DMS53 treated with DMSO at 0.1 percent for 48 hours (cell line): Measurements from ENCODE around the gene ZNF283.
"Not testable (repeated sequence)": the region's sequence is repeated elsewhere in the genome, so short reads cannot be mapped to it uniquely, and the experiment has no call there.

Source experiments
- DNase-seq: peaks from one replicate; lab custom pipeline; 2025; ENCODE audit not compliant: unreplicated experiment; lab: John Stamatoyannopoulos, UW

ZNF283 gene

DNA sequence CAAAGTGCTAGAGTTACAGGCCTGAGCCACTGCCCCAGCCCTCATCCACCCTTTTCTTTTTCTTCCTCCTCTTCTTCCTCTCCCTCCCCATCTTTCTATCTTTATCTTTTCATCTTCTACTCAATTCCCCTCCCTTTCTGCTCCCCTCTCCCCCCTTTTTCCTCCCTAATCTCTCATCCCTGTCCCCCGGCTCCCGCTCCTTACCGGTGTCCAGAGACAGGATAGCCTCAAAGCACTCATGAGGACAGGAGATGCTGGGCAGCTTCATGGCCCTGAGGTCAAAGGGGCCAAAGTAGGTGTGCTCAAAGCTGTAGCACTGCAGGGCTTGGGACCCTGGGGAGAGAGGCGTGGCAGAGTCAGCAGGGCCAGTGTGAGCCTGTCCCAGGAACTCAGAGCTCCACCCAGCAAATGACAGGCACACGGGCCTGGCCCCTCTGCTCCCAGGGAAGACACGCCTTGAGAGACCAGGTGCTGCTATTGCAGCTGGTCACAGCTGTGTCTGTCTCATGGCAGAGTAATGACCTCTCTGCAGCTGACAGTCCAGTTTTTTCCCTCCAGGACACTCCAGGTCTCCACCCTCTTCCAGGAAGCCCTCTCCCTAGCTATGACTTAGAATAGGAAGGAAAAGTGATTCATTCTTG is 27.5 kb upstream of the ZNF283 start:
- peak; percentile 35 for DNase-seq

DNA sequence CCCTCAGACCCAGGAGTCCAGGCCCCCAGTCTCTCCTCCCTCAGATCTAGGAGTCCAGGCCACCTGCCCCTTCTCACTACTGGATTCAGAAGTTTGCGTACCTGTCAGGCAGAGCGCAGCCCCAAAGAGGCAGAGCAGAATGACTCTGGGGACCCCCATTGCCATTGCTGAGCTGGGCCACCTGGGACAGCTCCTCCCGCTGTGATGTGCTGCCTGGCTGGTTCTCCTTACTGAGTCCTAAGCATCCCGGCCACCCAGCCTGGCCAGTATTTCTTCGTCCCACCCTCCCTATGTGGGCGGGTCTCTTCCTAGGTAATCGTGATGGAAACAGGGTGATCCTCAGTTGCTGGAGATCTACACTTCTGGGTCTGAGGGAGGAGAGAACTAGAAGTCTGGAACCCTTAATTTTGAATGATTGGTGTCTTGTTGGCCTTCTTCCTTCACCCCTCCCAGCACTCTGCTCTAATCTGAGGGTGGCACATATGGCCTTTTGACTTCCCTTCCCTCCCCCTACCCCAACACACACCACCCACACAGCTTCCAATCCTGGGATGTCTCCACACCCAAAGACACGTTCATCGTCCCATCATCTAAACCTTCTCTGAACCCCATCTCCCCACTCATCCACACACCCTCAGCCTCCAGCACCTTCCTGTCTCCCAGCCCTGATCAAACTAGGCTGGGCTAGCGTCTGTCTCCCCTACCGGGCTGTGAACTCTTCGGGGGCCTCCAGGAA is 24.7 kb upstream of the ZNF283 start, which contains the start of gene LYPD5:
TSS of gene LYPD5 (minus strand) at position 232 of the 736 bp plus-strand sequence. CDS start at position 165, 67 bp downstream.
- DNase-seq: no peak

DNA sequence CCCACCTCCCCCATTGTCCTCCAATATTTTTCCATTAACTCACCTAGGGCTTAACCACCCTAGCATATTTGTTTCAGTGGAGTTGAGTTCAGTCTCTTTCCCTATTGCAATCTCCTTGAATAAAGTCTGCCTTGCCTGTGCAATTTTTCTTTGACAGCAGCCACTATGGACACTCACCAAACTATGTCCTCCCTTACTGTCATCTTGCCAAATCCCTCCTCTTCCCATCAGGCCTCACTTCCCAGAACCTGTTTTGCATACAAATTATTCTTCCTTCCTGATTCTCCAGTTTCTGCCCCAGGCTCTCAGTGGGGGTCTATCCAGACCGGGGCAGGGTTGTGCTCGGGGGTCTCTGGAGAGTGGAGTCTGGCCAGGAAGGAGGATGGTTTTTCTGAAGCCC is 22.7 kb upstream of the ZNF283 start:
- DNase-seq: no peak

DNA sequence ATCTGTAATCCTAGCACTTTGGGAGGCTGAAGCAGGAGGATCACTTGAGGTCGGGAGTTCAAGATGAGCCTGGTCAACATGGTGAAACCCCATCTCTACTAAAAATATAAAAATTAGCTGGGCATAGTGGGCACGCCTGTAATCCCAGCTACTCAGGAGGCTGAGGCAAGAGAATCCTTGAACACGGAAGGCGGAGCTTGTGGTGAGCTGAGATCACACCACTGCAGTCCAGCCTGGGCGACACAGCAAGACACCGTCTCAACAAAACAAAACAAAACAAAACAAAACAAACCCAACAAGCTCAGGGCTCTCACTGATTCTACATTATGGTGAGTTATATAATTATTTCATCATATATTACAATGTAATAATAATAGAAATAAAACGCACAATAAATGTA is 20.7 kb upstream of the ZNF283 start:
- not testable (repeated sequence) for DNase-seq

DNA sequence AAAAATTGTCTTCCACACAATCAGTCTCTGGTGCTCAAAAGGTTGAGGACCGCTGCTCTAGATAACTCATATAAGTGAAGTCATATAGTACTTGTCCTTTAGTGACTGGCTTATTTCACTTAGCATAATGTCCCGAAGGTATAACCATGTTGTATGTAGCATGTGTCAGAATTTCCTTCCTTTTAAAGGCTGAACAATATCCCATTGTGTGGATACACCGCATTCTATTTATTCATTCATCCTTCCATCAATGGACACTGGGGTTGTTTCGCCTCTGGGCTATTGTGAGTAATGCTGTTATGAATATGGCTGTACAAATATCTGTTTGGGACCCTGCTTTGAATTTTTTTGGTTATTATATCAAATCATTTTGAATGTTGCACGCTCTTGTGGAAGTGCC is 20.3 kb upstream of the ZNF283 start:
- no peak for DNase-seq

DNA sequence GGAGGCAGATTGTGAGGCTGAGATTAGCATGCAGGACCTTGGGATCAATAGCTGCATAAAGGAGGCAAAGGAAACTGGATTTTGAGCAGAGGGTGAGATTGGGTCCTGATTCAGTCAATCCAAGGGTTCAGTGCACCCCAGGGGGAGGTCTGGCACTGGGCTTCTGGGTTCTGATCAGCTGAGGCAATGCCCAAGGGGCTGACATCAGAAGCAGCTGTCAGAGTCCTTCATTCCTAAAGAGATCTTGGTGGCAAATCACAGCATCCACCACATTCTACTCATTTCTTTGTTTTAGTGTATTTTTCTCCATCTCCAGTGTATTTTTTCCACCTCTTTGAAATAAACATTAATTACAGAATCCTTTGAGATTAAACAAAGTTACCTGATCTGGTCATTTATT is 19.5 kb upstream of the ZNF283 start:
- no peak for DNase-seq

DNA sequence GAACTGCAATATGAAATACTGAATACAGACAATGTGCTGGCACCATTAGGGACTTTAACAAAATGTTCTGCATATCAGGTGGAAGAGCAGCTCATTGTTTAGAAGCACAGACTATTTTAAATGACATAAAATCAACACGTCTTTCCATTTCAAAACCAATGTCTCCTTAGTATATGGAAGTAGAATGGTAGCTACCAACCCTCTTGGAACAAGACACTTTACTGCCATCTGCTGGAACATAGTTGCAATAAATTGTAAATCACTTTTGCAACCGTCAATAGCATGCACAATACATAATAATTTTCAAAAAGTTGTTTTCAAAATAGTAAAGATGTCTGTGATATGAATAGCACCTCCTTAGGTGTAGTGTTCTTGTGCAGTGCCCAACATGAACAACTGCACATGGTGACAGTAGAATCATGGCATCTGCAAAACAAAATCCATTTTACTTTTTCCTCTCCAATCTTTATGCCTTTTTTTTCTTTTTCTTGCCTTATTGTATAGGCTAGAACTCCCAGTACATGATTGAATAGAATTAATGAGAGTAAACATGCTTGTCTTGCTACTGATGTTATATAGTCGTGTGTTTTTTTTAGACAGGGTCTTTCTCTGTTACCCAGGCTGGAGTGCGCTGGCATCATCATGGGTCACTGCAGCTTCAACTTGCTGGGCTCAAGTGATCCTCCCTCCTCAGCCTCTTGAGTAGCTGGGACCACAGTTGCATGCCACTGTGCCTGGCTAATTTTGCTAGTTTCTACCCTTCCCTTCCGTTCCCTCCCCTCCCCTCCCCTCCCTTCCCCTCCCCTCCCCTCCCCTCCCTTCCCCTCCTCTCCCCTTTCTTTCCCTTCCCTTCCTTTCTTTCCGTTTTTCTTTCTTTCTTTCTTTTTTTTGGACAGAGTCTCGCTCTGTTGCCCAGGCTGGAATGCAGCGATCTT is 17.1 kb upstream of the ZNF283 start:
- peak; percentile 76 for DNase-seq

DNA sequence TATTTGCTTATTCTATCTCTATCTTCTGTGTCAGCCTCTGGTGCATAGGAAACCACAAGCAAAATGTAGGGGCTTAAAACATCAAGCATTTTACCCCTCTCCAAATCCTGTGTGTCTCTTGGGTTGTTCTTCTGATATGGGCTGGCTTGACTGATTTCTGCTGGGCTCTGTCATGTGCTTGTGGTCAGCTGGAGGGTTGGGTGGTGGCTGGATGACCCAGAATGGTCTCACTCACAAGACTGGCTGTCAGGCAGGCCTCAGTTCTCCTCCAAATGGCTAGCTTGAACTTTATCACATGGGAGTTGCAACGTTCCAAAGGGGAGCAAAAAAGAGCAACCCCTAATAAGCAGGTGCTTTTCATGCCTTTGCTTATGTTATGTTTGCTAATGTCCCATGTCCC is 15.3 kb upstream of the ZNF283 start:
- no peak for DNase-seq

DNA sequence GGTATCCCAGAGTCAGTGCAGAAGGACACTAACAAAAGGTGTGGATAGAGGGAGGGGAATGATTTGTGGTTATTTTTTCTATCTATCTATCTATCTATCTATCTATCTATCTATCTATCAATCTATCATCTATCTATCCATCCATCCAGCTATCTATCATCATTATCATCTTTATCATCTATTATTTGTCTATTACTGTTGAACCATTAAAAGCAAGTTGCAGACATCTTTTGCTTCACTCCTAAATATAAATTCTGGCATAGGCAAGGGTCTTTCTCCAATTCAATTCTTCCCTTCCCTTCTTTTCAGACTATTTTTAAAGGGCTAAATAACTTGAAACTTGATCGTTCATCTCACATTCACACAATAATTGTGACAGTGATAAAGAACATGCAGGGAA is 14.9 kb upstream of the ZNF283 start:
- DNase-seq: no peak

DNA sequence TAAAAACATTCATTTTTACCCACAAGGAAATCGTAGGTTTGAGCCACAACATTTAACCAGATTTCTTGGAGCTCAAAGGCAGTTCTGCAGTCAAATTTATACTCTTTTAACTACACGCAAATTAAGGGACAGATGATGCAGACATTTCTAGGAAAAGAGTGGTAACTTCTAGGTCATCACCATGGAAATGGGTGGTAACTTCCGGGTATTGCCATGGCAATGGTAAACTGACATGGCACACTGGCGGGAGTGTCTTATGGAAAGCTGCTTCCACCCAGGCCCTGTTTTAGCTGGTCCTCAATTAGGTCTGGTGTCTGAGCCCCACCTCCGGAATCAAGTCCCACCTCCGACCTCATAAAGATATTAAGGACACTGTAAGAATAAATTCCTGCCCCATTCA is 14.4 kb upstream of the ZNF283 start:
- no peak for DNase-seq

DNA sequence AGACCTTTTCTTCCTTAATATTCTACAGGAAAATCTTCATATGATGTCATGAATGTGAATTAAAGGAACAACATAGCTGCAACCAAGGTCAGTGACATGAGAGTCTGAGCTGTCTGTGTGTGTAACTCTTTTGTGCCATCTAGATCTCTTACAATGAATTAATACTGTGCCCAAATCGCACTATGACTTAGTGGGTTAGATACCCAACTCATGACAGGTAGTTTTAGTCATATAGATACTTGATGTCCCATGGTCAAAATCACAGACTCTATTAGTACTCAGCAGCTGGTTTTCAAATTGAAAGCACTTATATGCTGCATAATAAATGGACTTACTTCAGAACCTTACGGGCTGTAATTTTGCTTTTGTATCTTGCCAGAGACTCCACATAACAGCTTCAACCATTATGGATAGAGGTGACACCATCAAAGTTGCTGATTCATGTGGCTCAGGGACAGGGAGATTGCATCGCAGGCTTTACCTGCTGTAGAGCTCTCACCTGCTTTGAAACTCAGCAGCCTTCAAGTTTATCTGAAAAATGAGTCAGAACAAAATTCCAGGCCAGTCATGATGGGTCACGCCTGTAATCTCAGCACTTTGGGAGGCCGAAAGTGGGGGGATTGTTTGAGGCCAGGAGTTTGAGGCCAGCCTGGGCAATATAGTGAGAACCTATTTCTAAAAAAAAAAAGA is 12.3 kb upstream of the ZNF283 start:
- DNase-seq: no peak

DNA sequence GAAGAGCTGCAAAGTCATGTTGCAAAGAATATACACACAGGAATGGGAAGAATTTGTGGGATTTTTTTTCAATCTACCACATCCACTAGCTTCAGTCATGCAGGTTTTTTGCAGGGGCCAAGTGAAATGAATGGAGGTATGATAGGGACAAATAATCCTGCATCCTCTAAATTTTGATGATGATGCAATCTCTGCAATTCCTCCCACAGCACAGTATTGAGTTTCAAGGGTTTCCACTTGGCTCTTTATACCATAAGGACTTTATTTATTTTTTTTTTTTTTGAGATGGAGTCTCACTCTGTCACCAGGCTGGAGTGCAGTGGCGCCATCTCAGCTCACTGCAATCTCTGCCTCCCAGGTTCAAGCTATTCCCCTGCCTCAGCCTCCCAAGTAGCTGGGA is 9.7 kb upstream of the ZNF283 start:
- not testable (repeated sequence) for DNase-seq

DNA sequence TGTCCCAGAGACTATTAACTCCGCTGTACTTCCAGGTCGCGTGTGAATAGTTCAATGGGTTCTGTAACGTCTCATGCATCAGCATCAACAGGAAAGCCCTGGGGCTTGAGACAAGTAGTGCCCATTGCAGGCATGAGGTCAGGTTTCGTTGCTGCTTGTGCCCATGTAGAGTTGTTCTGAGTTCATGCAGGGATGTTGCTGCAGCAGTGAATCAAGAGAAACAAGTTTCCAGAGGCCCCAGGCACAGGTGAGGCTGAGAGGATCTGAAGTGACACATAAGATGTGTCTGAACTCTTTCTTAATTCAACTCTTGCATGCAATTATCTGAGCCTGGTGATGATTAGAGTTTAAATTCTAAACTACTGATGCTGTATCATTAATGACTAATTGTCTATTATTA is 8.6 kb upstream of the ZNF283 start:
- no peak for DNase-seq

DNA sequence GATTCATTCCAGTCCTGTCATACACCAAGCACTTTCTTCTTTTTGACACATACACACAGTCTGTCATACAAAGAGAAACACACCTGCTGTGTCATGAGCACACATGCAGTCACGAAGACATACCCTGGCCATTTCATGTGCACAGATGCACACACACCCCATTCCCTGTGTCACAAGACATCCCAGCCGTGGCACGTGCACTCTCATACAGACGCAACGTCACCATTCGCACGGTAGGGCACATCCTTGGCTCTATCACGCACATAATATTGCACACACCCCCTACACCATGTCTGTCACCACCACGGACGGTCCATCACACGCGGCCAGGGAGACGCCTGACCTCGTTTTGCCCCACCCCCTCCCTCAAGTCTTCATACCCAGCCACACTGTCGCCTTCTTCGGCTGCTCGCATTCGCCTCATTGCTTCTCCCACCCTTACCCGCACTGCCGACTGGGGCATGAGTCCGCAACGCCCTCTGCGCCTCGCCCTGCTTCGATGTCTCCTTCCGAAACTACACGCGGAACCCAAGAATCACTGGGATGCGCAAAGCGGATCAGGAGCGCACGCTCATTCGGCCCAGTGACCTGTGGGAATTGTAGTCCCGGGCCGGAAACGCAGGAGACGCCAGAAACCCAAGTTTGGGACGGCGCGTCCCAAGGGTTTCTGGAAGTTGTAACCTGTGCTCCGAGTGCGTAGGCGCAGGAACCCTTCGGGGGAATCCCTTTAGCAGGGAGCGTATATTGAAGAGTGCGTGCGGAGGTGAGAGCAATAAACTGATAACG is 6.8 kb upstream of the ZNF283 start:
- DNase-seq: peak; percentile 3

DNA sequence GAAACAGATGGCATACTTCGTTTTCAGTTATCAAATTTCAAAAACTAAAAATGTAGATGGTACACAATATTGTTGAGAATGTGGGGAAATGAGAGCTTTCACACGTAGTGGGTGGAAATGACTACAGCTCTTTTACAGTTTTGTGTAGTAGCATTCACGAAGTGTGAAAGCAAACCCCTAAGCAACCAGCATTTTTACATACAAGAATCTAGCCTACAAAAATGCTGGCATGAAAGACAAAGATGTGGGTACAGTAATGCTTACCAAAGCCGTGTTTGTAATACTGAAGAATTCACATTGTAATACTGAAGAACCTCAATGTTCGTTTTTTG is 6.3 kb upstream of the ZNF283 start:
- DNase-seq: no peak

DNA sequence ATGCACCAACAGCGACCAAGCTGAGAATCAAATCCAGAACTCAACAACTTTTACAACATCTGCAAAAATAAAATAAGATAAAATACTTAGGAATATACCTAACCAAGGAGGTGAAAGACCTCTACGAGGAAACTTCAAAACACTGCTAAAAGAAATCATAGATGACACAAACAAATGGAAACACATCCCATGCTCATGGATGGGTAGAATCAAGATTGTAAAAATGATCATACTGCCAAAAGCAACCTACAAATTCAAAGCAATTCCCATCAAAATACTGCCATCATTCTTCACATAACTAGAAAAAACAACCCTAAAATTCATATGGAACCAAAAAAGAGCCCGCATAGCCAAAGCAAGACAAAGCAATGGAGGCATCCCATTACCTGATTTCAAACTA is 3.3 kb upstream of the ZNF283 start:
- DNase-seq: not testable (repeated sequence)

DNA sequence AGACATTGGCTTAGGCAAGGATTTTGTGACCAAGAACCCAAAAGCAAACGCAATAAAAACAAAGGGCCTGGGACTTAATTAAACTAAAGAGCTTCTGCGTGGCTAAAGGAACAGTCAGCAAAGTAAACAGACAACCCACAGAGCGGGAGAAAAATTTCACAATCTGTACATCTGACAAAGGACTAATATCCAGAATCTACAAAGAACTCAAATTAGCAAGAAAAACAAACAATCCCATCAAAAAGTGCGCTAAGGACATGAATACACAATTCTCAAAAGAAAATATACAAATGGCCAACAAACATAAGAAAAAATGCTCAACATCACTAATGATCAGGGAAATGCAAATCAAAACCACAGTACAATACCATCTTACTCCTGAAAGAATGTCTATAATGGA is 2.5 kb upstream of the ZNF283 start:
- DNase-seq: not testable (repeated sequence)

DNA sequence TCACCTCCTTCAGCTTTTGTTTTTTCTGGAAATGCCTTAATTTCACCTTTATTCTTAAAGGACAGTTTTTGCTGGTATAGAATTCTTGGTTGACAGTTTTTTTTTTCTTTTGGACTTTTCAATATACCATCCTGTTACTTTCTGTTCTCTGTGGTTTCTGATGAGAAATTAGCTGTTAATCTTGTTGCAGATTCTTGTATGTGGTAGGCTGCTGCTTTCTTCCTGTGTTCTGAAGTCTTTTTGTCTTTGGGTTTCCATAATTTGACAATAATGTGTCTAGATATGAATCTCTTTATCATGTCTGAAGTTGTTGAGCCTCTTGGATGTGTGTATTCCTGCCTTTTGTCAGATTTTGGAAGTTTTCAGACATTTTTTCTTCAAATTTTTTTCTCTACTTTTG is 12.0 kb downstream of the ZNF283 start:
- no peak for DNase-seq

DNA sequence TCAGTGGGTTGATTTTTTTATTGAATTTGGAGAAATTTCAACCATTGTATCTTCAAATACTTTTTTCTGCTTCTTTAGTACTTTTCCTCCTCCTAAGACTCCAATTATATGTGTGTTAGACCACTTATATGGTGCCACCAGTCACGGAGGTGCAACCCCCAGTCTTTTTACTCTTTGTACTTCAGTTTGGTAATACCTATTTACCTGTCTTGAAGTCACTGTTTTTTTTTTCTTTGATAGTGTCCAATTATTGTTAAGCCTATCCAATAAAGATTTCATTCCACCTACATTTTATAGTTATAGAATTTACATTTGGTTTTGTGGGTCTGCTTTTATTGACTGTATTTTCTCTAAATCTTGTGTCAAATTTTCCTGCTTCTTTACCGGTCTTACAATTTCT is 14.9 kb downstream of the ZNF283 start:
- DNase-seq: no peak

DNA sequence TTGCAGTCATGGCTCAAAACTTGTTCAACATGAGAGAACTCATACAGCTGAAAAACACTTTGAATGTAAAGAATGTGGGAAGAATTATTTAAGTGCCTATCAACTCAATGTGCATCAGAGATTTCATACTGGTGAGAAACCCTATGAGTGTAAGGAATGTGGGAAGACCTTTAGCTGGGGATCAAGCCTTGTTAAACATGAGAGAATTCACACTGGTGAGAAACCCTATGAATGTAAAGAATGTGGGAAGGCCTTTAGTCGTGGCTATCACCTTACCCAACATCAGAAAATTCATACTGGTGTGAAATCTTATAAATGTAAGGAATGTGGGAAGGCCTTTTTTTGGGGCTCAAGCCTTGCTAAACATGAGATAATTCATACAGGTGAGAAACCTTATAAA is 20.1 kb downstream of the ZNF283 start:
- DNase-seq: no peak
